Parathyroid adenoma (tissue), 2 donors: ENCODE measurements around the gene KIF13A.
"Not testable (repeated sequence)": the region's sequence is repeated elsewhere in the genome, so short reads cannot be mapped to it uniquely, and the experiment has no call there.

Source experiments
- H2AFZ ChIP-seq: fragments of 300-600 bp; sonication (generic); one replicate; pipeline ENCODE4 v1.7.0; 2017; ENCODE audit warnings: antibody characterized with exemption, mild to moderate bottlenecking
- H3K27ac ChIP-seq: fragments of 300-600 bp; sonication (generic); one replicate; pipeline ENCODE4 v1.7.0; 2017
- H3K27me3 ChIP-seq: fragments of 300-600 bp; sonication (generic); one replicate; pipeline ENCODE4 v1.7.0; 2017; ENCODE audit warnings: low read length; ENCODE audit not compliant: control insufficient read depth, insufficient read depth
- H3K36me3 ChIP-seq: fragments of 300-600 bp; sonication (generic); one replicate; pipeline ENCODE4 v1.7.0; 2017; ENCODE audit warnings: low read length; ENCODE audit not compliant: control insufficient read depth, insufficient read depth
- H3K4me1 ChIP-seq: fragments of 300-600 bp; sonication (generic); one replicate; pipeline ENCODE4 v1.7.0; 2017; ENCODE audit warnings: control low read depth
- H3K4me2 ChIP-seq: fragments of 300-600 bp; sonication (generic); one replicate; pipeline ENCODE4 v1.7.0; 2017; ENCODE audit warnings: low read length
- H3K4me3 ChIP-seq: fragments of 300-600 bp; sonication (generic); one replicate; pipeline ENCODE4 v1.7.0; 2017; ENCODE audit warnings: low read depth, low read length
- H3K79me2 ChIP-seq: fragments of 300-600 bp; sonication (generic); one replicate; pipeline ENCODE4 v1.7.0; 2017; ENCODE audit warnings: control low read depth
- H3K9ac ChIP-seq: fragments of 300-600 bp; sonication (generic); one replicate; pipeline ENCODE4 v1.7.0; 2017; ENCODE audit warnings: mild to moderate bottlenecking
- H3K9me3 ChIP-seq: fragments of 300-600 bp; sonication (generic); one replicate; pipeline ENCODE4 v1.7.0; 2017; ENCODE audit warnings: low read length; ENCODE audit not compliant: control insufficient read depth
- TF ChIP-seq, protein P1 (sequence below): fragments of 300-600 bp; sonication (generic); IDR thresholded peaks from one replicate; pipeline ENCODE4 v1.7.0; 2017; ENCODE audit warnings: antibody characterized with exemption, mild to moderate bottlenecking
- donor health status: primary hyperparathyroidism.

The KIF13A gene

DNA sequence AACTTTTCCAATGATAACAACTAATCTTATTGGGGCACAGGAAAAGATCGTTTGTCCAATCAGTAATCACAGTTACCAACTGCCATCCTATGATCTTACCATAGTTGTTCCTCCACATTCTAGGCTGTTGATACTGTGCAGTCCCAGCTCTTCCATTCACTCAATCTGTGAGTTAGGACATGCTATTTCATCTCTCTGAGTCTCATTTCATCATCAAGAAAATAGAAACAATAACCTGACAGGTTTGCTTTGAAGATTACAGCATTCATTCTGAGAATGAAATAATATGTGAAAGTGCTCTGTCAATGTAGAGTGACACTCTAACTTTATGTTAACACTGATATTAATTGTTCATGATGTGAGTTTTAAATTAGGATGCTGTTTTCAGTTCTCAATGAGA, 89.8 kb downstream of the KIF13A start:
- Histone ChIP-seq H3K9ac (no peak overlapping the region), H3K9me3 (peaks cover 9% of the 10 kb centered on the region), H3K4me3 (no peak overlapping the region), H3K36me3 (peaks cover 9% of the 10 kb centered on the region), H3K27me3 (no peaks in the 10 kb centered on the region), H2AFZ (no peak overlapping the region), H3K4me2 (no peak overlapping the region), H3K4me1 (no peaks in the 10 kb centered on the region), H3K27ac (no peak overlapping the region), H3K79me2 (no peaks in the 10 kb centered on the region)
- TF ChIP-seq, protein P1, sequence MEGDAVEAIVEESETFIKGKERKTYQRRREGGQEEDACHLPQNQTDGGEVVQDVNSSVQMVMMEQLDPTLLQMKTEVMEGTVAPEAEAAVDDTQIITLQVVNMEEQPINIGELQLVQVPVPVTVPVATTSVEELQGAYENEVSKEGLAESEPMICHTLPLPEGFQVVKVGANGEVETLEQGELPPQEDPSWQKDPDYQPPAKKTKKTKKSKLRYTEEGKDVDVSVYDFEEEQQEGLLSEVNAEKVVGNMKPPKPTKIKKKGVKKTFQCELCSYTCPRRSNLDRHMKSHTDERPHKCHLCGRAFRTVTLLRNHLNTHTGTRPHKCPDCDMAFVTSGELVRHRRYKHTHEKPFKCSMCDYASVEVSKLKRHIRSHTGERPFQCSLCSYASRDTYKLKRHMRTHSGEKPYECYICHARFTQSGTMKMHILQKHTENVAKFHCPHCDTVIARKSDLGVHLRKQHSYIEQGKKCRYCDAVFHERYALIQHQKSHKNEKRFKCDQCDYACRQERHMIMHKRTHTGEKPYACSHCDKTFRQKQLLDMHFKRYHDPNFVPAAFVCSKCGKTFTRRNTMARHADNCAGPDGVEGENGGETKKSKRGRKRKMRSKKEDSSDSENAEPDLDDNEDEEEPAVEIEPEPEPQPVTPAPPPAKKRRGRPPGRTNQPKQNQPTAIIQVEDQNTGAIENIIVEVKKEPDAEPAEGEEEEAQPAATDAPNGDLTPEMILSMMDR: no peak

- H3K79me2 ChIP-seq: no peaks in the 10 kb centered on the region
- no peak overlapping the region for H3K4me2 ChIP-seq
- no peak overlapping the region for H3K4me3 ChIP-seq
- H3K9me3 ChIP-seq: peaks cover 9% of the 10 kb centered on the region
- no peak overlapping the region for H2AFZ ChIP-seq
- H3K4me1 ChIP-seq: no peaks in the 10 kb centered on the region
- TF ChIP-seq, protein P1: no peak
- no peak overlapping the region for H3K9ac ChIP-seq
- H3K36me3 ChIP-seq: peaks cover 9% of the 10 kb centered on the region
- no peak overlapping the region for H3K27ac ChIP-seq
- no peaks in the 10 kb centered on the region for H3K27me3 ChIP-seq
Observed at GRCh38 chr6:17894905-17895304, 92.5 kb downstream of the KIF13A start.

- H3K4me2 ChIP-seq: no peak overlapping the region
- H3K9ac ChIP-seq: no peak overlapping the region
- no peak overlapping the region for H2AFZ ChIP-seq
- H3K27me3 ChIP-seq: no peaks in the 10 kb centered on the region
- TF ChIP-seq, protein P1: no peak
- H3K36me3 ChIP-seq: peaks cover 9% of the 10 kb centered on the region
- no peaks in the 10 kb centered on the region for H3K4me1 ChIP-seq
- H3K27ac ChIP-seq: no peak overlapping the region
- H3K79me2 ChIP-seq: no peaks in the 10 kb centered on the region
- no peak overlapping the region for H3K4me3 ChIP-seq
- peaks cover 9% of the 10 kb centered on the region for H3K9me3 ChIP-seq
Observed at GRCh38 chr6:17894191-17894590, 93.2 kb downstream of the KIF13A start.

DNA sequence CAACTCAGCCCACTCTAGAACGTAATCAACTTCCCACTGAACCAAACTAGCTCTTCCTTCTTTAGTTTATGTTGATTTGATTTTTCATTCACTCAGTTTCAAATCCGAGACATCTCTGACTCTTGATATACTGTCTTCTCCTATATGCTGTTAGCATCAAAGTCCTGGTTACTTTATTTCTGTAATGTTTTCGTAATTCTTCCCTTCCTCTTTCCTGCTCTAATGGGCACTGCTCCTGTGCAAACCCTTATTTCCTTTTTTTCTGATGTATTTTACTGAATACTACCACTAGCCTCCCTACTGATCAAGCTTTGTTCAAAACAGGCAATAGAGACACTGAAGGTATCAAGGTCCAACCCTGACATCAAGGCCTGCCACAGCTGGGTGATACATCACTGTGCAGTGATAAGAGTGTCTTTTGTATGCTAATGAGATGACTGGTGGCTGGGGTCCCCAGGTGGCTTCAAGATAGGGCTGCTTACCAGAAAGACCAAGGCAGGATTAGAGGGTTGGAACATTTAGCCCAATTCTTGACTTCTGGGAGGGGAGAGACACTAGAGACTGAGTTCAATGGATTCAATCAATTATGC, 95.2 kb downstream of the KIF13A start:
- Histone ChIP-seq H3K27ac (no peak overlapping the region), H3K36me3 (peaks cover 9% of the 10 kb centered on the region), H3K4me3 (no peak overlapping the region), H3K4me1 (no peaks in the 10 kb centered on the region), H3K79me2 (no peaks in the 10 kb centered on the region), H3K9me3 (peaks cover 9% of the 10 kb centered on the region), H3K4me2 (no peak overlapping the region), H3K27me3 (no peaks in the 10 kb centered on the region), H3K9ac (no peak overlapping the region), H2AFZ (no peak overlapping the region)
- TF ChIP-seq, protein P1: no peak

- Histone ChIP-seq H3K4me3 (no peak overlapping the region), H3K27me3 (no peaks in the 10 kb centered on the region), H3K27ac (no peak overlapping the region), H3K4me1 (peaks cover 1% of the 10 kb centered on the region), H2AFZ (no peak overlapping the region), H3K79me2 (no peaks in the 10 kb centered on the region), H3K9ac (no peak overlapping the region), H3K9me3 (peaks cover 8% of the 10 kb centered on the region), H3K4me2 (no peak overlapping the region), H3K36me3 (peaks cover 3% of the 10 kb centered on the region)
- TF ChIP-seq, protein P1: no peak
Observed at GRCh38 chr6:17890309-17890708, 97.1 kb downstream of the KIF13A start.

- not testable (repeated sequence) for H3K9me3 ChIP-seq, H2AFZ ChIP-seq, H3K4me2 ChIP-seq, H3K4me3 ChIP-seq, H3K9ac ChIP-seq, H3K4me1 ChIP-seq, H3K27me3 ChIP-seq, H3K36me3 ChIP-seq, H3K79me2 ChIP-seq, H3K27ac ChIP-seq
Observed at GRCh38 chr6:17889777-17890176, 97.7 kb downstream of the KIF13A start.
